SW480 (cell line): ENCODE results near the gene MYL5.
"Not testable (repeated sequence)": the region's sequence is repeated elsewhere in the genome, so short reads cannot be mapped to it uniquely, and the experiment has no call there.

Experiments
- DNase-seq: peaks from one replicate; pipeline ENCODE4 v3.0.0-alpha.2; 2016; ENCODE audit warnings: low spot score

The MYL5 gene

DNA sequence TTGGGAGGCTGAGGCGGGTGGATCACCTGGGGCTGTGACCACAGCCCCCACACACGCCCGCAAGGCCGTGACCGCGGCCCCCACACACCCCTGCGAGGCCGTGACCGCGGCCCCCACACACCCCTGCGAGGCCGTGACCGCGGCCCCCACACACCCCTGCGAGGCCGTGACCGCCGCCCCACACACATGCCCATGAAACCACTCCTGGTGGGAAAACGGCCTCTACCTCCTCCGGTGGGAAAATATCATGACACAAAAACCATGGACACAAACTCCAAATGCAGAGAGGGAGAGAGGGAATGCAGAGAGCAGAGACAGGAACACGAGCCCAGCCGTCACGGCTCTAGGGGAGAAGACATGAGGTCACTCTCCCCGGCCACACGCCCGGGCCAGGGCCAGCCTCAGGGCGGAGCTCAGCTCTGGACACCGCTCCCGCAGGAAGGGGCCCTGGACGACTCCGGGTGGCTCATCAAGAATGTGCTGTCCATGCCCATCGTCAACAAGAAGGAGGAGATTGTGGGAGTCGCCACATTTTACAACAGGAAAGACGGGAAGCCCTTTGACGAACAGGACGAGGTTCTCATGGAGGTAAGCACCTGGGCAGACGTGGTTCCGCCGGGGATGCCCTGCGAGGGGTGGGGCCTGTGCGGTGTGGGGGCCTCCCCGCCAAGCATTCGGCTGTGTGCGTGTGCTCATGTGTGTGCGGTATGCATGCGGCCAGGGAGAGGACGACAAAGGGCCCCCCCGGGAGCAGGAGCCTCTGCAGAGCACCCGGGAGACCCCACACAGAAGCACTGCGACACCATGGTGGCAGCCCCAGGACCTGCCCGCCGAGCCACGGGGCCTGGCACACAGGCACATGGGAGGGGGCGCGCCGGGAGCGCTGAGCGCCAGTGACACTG lies 17.7 kb upstream of the MYL5 start:
- no peak for DNase-seq

DNA sequence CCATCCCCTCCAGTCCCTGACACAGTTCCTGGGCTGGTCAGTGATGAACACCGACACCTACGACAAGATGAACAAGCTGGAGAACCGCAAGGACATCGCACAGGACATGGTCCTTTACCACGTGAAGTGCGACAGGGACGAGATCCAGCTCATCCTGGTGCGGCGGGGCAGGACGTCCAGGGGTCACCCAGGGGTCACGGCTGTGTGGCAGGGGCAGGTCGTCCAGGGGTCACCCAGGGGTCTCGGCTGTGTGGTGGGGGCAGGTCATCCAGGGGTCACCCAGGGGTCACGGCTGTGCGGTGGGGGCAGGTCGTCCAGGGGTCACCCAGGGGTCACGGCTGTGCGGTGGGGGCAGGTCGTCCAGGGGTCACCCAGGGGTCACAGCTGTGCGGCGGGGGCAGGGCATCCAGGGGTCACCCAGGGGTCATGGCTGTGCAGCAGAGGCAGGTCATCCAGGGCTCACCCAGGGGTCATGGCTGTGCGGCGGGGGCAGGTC lies 17.0 kb upstream of the MYL5 start:
- DNase-seq, result no peak

DNA sequence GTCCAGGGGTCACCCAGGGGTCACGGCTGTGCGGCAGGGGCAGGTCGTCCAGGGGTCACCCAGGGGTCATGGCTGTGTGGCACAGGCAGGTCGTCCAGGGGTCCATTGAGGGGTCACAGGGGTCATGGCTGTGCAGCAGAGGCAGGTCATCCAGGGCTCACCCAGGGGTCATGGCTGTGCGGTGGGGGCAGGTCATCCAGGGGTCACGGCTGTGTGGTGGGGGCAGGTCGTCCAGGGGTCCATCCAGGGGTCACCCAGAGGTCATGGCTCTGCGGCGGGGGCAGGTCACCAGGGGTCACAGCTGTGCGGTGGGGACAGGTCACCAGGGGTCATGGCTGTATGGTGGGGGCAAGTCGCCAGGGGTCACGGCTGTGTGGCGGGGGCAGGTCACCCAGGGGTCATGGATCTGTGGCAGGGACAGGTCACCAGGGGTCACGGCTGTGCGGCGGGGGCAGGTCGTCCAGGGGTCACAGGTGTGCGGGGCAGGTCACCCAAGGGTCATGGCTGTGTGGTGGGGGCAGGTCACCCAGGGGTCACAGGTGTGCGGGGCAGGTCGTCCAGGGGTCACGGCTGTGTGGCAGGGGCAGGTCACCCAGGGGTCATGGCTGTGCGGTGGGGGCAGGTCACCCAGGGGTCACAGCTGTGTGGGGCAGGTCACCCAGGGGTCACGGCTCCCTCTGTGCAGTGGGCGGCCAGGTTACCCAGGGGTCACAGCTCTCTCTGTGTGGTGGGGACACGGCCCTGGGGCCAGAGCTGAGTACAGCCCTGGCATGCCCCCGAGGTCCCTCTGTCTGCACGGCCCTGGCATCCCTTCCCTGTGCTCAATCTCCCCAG lies 16.3 kb upstream of the MYL5 start:
- DNase-seq, result no peak

DNA sequence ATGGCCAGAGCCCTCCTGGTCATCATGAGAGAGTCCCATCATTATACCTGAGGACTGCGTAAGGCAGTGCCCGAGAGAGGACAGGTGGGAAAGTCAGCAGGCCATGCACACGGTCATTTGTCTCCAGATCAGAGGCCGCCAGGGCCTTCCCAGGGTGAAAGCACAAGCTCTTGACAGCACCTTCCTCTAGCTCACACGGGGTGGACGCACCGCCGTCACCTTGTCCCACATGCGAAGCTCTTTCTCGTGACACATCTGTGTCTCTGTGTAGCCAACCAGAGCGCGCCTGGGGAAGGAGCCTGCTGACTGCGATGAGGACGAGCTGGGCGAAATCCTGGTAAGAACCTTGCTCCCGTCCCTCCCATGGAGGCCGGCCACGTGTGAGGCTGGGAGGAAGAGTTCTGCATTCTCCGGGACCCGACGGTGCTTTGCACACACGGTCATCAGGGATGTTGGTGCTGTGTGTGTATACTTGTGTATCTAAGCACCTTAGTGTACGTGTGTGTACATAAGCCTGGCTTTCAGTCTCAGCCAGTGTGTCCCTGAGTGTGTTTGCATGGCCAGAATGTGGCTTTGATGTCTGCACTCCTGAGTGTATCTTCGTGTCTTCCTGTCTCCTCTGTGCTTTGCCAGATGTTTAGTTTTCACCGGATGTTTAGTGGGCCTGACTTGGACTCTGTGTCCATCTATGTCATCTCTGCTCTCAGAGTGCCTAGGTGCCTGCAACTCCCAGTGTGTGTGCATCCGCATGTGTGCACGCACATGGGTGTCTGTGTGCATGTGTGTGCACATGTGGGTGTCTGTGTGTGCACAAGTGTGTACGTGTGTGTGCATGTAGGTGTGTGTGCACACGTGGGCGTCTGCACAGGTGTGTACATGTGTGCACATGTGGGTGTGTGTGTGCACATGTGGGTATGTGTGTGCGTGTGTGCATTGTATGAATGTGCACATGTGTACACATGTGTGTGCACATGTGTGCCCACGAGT lies 15.4 kb upstream of the MYL5 start:
- no peak for DNase-seq

DNA sequence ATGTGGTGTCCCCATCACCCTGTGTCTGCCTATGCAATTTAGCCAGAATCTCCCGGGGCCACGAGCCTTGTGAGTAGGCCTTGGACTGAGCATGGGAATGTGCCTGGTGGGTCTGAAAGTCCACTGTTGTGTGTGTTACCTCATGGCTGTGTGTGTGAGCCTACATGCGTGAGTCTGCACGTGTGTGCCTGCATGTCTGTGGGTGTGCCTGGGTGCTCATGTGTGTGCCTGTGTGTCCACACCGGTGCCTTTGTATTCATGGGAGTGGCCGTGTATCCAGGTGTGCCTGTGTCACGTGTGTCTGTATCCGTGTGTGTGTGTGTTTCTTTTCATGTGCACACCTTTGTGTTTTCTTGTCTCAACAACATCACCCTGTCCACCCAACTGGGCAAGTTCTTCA lies 14.5 kb upstream of the MYL5 start:
- no peak for DNase-seq

DNA sequence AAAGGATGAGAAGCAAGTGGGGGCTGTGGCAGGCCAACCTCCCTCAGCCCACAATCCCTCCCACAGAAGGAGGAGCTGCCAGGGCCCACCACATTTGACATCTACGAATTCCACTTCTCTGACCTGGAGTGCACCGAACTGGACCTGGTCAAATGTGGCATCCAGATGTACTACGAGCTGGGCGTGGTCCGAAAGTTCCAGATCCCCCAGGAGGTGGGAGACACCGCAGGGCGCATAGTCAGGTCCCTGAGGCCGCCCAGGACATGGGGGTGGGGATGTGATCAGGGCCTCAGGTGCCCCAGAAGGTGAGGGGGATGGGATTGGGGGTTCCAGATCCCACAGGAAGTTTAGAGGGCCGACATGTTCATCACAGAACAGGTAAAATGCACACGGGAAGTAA lies 13.9 kb upstream of the MYL5 start:
- no peak for DNase-seq

DNA sequence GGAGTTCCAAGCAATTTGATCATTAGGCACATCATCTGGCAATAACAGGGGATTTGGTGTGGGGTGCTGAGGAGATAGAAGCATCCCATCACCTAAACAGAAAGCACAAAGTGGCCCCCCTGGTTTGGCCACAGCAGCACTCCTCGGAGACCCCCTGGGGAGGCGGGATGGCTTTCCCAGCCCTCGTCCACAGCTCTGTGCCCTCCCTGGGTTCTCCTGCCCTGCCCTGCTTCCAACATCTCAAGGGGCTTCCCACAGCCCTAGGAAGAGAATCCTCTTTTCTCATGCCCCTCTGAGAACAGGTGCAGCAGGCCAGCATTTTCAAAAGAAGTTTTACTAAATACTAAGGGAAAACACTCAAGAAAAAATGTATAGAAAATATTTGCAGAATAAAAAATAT lies 13.1 kb upstream of the MYL5 start:
- no peak for DNase-seq

DNA sequence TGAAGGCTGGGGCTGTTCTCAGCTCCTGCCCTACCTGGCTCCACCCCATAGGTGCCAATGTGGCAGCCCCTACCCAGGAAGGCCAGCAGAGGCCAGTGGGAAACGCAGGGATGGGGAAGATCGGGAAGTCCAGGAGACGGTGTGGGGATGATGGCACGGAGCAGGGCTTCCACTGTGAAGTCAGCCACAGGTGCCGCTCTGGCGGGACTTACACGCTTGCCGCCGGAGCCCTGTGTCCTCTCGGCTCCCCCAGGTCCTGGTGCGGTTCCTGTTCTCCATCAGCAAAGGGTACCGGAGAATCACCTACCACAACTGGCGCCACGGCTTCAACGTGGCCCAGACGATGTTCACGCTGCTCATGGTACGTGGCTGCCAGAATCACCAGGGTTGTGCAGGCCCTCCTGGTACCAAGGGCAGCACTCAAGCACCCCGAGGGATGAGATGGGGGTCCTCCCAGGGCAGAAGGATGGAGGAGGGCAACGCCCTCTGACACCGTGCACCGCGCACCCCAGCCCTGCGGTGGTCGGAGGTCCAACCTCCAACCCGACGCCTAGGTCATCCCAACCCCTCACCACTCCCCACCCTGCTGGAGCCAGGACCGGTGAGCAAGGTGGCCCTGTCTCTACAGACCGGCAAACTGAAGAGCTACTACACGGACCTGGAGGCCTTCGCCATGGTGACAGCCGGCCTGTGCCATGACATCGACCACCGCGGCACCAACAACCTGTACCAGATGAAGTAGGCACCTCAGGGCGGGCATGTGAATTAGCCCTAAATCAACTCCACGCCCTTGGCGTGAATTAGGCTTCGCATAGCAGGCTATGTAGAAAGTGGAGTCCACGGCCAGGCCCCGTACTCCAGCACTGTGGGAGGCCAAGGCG lies 12.2 kb upstream of the MYL5 start:
- no peak for DNase-seq

DNA sequence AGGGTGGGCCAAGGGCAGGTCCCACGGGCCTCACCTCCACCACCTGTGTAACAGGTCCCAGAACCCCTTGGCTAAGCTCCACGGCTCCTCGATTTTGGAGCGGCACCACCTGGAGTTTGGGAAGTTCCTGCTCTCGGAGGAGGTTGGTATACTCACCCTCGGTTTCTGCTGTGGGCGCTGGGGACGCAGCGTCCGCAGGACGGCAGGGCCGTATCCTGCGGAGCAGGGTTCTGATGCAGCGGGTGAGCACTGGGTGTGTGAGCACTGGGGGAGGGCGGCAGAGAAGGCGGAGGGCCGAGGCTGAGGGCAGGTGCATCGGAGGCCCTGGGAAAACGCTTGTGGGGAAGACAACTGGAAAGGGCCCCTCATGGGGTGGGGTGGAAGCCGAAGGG lies 11.3 kb upstream of the MYL5 start:
- no peak for DNase-seq

DNA sequence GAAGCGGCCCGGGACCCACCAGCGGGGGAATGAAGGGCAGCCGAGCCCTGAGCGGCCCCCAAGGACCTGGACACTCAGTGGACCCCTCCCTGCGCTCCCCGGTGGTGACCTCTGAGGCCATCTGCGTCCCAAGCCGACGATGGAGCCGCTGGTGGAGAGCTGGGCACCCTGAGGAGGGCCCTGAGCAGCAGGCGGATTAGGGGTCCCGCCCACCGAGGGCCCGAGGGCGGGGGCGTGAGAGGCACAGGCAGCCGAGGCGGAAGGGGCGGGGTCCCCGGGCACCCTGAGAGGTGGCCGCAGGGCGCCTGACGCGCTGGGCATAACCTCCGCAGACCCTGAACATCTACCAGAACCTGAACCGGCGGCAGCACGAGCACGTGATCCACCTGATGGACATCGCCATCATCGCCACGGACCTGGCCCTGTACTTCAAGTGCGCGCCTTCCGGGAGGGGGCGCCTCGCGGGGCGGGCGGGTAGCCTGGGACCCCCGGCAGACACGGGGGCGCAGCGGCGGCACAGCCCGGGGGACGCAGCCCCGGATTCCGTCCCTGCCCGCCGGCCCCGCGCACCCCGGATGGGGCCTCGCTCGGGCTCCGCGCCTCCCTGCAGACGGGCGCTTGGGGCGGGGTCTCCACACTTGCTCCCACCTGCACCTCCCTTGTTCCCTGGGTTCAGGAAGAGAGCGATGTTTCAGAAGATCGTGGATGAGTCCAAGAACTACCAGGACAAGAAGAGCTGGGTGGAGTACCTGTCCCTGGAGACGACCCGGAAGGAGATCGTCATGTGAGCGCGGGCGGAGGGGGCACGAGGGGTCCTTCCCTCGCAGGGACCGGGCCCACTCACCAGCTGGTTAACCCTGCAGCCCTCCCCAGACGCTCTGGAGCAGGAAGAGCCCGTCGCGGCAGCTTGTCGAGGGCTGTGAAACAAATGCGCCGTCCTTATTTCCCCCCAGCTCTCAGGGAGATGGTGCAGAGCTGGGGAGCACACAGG lies 10.6 kb upstream of the MYL5 start:
- DNase-seq, result no peak

DNA sequence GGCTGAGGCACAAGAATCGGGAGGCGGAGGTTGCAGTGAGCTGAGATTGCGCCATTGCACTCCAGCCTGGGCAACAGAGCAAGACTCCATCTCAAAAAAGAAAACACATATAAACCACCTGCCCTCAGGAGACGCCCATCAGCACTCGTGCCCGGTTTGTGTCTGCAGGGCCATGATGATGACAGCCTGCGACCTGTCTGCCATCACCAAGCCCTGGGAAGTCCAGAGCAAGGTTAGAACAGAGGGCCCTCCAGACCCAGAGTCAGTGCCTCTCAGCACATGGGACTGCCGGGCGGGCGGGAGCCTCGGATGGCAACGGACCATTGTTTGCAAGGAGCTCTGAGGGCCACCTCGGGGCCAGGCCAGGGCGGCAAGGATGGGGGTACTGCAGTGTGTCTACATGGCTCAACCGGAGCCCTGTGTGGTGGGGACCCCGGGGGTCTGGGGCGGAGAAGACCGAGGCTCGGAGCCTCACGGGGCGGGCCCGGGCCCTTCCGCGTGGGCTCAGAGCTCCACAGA lies 9.6 kb upstream of the MYL5 start:
- no peak for DNase-seq

DNA sequence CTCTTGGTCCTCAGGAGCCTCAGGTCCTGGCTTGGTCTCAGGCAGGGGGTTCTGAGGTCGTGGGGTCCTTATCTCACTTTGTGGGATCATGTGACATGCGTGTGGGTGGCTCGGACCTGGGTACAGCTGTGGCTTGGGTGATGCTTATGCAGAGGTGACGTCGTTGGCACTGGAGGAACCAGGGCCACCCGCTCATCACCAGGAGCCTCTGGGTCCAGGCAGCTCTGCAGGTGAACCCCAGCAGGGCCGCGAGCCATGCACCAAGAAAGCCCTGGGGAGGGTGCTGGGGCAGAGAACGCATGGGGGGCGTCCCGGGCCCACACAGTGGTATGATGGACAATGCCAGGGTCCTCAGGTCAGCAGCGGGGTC lies 9.0 kb upstream of the MYL5 start:
- DNase-seq, result no peak

DNA sequence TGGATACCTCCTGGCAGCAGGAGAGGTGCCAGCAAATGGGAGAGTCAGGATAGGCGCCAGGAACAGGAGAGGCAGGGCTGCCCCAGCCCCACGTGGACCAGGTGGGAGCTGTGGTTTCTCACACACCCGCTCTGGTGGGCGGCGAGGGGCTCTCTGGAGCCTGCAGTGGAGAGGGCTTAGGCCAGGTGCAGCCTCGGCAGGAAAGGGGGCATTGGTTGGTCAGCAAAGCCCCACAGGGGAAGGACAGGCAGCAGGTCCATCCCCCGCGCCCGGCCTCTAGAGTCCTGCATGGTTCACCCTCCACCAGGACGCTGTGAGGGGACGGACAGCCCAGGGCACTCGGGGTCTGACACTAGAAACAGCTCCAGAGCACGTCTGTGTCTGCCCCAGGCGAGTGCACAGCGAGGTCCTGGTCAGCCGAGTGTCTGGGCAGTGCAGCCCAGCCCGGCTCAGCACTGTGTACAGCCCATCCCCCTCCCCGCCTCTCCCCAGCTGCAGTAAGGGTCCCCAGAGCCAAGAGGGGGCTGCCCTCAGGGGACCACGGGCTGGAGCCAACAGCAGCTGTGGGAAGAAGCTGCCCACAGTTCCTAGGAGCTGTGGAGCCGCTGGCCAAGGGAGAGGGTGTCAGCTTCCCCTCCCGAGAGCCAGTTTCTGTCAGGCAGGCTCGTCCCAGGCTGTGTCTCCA lies 8.4 kb upstream of the MYL5 start:
- no peak for DNase-seq

DNA sequence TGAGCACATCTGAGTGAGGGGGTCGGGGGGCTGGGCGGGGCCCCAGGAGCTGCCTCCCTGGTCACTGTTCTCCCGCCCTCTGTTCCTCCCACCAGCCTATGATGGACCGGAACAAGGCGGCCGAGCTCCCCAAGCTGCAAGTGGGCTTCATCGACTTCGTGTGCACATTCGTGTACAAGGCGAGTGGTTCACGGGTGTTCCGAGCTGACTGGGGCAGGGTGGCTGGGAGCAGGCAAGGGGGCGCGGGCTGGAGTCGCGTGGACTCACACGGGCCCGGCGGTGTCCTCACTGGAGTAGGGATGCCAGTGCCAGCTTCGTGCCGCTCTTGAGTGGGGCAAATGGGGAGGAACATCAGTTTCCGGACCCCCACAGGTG lies 7.9 kb upstream of the MYL5 start:
- DNase-seq, result no peak

DNA sequence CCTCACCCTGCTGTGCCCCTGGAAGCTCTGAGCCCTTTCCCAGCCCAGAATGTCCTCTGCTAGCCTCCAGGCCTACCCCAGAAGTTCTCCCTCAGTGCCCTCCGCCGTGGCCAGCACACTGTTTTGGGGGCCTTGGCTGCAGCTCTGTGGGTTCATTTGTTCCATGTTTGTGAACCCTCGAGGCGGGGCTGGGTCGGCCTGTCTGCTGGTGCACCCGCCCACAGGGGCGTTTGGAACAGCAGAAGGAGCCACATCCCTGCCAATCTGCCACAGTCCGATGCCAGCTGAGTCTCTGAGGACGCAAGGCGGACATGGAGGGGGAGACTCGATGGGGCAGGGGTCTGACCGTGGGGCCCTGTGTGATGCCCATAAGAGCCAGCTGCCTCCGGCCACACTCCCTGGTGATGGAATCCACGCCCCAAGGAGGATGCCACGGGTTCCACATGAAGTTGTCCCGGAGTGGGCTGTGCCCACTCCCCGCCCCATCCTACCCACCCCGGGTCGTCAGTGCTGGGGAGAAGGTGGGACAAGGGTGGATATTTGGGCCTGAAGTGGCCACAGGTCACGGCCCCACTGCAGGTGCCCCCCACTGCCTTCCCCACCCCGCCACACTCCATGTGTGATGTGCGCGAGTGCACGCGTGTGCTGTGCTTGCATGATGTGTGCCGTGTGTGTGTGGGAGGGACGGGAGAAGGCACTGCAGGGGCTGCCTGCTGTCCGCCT lies 7.4 kb upstream of the MYL5 start:
- DNase-seq, result no peak

DNA sequence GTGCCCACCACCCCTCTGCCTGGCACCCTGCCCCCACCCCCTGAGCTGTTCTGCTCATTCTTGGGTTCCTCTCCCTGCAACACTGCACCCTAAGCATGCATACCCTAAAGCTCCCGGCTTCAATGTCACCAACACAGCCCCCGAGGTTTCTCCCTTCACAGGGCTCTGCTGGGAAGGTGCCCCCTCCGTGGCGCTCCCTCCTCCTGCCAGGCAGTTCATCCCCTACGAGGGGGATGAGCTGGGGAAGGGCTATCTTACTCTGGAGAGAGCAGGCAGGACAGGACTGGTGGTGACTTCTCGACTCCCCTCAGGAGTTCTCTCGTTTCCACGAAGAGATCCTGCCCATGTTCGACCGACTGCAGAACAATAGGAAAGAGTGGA lies 6.8 kb upstream of the MYL5 start:
- DNase-seq, result no peak

DNA sequence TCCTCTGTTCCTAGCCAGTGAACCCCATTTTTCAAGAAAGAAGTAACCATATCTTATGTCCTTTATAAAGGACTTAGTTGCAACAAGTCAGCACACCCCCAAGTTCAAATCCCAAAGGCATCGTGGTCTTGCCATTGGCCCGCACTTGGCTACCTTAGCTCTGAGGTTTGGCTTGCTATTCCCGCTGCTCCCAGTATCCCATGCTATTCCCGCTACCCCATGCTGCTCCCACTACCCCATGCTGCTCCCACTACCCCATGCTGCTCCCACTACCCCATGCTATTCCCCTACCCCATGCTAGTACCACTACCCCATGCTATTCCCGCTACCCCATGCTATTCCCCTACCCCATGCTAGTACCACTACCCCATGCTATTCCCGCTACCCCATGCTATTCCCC lies 6.1 kb upstream of the MYL5 start:
- DNase-seq, result not testable (repeated sequence)
